KMS-11 (cell line): ENCODE data around the gene ANKRD13D.

Experiments
- H2AFZ ChIP-seq: fragments of 200-600 bp; sonication (generic); 2 replicates; pipeline ENCODE4 v1.6.1; 2016; ENCODE audit warnings: antibody characterized with exemption, mixed run types, low read depth
- H3K27ac ChIP-seq: fragments of 200-600 bp; sonication (generic); 2 replicates; pipeline ENCODE4 v1.6.1; 2016; ENCODE audit warnings: mild to moderate bottlenecking, mixed run types
- H3K27me3 ChIP-seq: fragments of 200-600 bp; sonication (generic); 2 replicates; pipeline ENCODE4 v1.6.1; 2017; ENCODE audit warnings: mild to moderate bottlenecking, low read depth, mixed run types, moderate library complexity; ENCODE audit not compliant: insufficient read depth
- H3K36me3 ChIP-seq: fragments of 200-600 bp; sonication (generic); 2 replicates; pipeline ENCODE4 v1.6.1; 2017; ENCODE audit warnings: mild to moderate bottlenecking, mixed run types; ENCODE audit not compliant: insufficient read depth
- H3K4me1 ChIP-seq: fragments of 200-600 bp; sonication (generic); 2 replicates; pipeline ENCODE4 v1.6.1; 2016; ENCODE audit warnings: mild to moderate bottlenecking, low read depth, mixed run types; ENCODE audit not compliant: poor library complexity, severe bottlenecking
- H3K4me2 ChIP-seq: fragments of 200-600 bp; sonication (generic); 2 replicates; pipeline ENCODE4 v1.7.0; 2016; ENCODE audit warnings: mild to moderate bottlenecking, mixed run types
- H3K4me3 ChIP-seq: fragments of 200-600 bp; sonication (generic); IDR thresholded peaks from 2 replicates; pipeline ENCODE4 v1.6.1; 2017; ENCODE audit warnings: low read depth, low read length, mixed read lengths; ENCODE audit not compliant: insufficient read depth
- H3K79me2 ChIP-seq: fragments of 200-600 bp; sonication (generic); 2 replicates; pipeline ENCODE4 v1.6.1; 2016; ENCODE audit warnings: low read depth, mixed run types; ENCODE audit not compliant: insufficient read depth
- H3K9ac ChIP-seq: fragments of 200-600 bp; sonication (generic); 2 replicates; pipeline ENCODE4 v1.6.1; 2016; ENCODE audit warnings: mild to moderate bottlenecking, mixed run types
- H4K20me1 ChIP-seq: fragments of 200-600 bp; sonication (generic); 2 replicates; pipeline ENCODE4 v1.6.1; 2016; ENCODE audit warnings: mild to moderate bottlenecking, mixed run types; ENCODE audit not compliant: insufficient read depth
- TF ChIP-seq, protein P1 (sequence below): fragments of 200-600 bp; sonication (generic); conservative IDR thresholded peaks from 2 replicates; pipeline ENCODE4 v1.6.1; 2017; ENCODE audit warnings: low read depth, mild to moderate bottlenecking, antibody characterized with exemption, low read length, moderate library complexity, mixed read lengths

ANKRD13D gene

DNA sequence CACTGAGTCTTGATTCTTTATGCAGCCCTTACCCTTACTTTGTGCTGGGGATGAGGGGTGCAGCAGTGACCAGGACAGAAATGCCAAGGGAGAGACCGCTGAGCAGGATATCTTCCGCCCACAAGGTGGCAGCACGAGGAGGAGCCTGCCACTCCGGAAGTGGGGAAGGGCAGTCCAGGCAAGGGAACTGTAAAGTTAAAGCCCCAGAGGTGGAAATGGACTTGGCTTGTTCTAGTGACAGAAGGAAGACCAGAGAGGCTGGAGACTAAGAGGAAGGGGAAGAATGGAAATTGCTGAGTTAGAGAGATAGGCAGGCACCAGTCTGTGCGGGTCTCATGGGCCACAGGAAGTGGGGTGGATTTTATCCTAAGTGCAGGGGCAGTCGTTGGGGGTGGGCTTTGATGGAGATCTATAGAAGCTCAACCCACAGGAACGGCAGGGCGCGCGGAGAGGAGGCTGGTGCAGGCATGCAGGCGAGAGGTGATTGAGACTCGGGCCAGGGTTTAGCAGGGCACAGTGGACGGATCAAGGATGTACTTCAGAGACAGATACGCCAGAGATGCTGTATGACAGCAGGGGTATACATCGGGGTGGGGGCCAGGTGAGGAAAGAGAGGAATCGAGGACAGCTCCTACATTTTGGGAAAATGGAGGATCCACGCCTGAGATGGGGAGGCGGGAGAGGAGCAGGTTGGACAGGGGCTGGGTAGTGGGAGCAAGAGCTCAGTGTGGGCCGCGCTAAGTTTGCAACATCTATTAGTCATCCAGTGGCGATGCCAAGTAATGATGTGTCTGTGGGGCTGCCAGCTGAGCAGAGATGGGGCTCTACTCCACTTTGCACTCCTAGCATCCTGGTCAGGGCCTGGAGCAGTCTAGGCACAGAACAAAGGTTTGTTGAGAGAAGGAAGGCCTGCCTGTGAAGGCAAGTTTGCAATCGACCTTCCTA is 26.1 kb upstream of the ANKRD13D start:
- peaks cover 20% of the 10 kb centered on the region for H3K4me1 ChIP-seq
- no peaks in the 10 kb centered on the region for H3K27me3 ChIP-seq
- H3K4me3 ChIP-seq = no peak overlapping the region
- peak overlapping the region; percentile 37; the same call in 1 of the 2 replicates for H3K4me2 ChIP-seq
- H3K79me2 ChIP-seq = peaks cover 14% of the 10 kb centered on the region
- peak overlapping the region; percentile 81; the same call in 1 of the 2 replicates for H2AFZ ChIP-seq
- TF ChIP-seq, protein P1, sequence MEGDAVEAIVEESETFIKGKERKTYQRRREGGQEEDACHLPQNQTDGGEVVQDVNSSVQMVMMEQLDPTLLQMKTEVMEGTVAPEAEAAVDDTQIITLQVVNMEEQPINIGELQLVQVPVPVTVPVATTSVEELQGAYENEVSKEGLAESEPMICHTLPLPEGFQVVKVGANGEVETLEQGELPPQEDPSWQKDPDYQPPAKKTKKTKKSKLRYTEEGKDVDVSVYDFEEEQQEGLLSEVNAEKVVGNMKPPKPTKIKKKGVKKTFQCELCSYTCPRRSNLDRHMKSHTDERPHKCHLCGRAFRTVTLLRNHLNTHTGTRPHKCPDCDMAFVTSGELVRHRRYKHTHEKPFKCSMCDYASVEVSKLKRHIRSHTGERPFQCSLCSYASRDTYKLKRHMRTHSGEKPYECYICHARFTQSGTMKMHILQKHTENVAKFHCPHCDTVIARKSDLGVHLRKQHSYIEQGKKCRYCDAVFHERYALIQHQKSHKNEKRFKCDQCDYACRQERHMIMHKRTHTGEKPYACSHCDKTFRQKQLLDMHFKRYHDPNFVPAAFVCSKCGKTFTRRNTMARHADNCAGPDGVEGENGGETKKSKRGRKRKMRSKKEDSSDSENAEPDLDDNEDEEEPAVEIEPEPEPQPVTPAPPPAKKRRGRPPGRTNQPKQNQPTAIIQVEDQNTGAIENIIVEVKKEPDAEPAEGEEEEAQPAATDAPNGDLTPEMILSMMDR = peak; percentile 85
- no peaks in the 10 kb centered on the region for H4K20me1 ChIP-seq
- 0 out of 2 replicates have a peak, but pooled peaks cover 2% of the 10 kb centered on the region for H3K36me3 ChIP-seq
- H3K27ac ChIP-seq = no peak overlapping the region
- no peak overlapping the region for H3K9ac ChIP-seq

DNA sequence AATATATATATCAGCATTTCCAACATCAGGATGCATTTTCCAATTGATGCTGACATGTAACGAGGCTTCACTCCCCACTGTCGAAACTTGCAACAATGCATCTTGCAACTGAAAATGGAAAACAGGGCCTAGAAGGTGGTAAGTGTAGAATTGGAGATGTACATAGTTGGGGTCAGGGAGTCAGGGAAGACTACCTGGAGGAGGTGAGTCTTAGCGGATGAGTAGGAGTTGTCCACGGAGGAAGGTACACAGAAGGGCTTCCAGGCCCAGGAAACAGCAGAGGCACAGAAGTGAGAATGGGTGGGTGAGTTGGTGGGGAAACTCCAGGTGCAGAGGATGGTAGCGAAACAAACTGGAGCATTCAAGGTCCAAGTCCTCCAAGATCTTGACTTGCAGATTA is 24.8 kb upstream of the ANKRD13D start:
- TF ChIP-seq, protein P1 = no peak
- H3K27me3 ChIP-seq = no peaks in the 10 kb centered on the region
- H4K20me1 ChIP-seq = no peaks in the 10 kb centered on the region
- 0 out of 2 replicates have a peak, but pooled peaks cover 4% of the 10 kb centered on the region for H3K36me3 ChIP-seq
- H3K4me1 ChIP-seq = peaks cover 32% of the 10 kb centered on the region
- H3K4me3 ChIP-seq = no peak overlapping the region
- H3K9ac ChIP-seq = no peak overlapping the region
- no peak overlapping the region for H3K4me2 ChIP-seq
- H2AFZ ChIP-seq = no peak overlapping the region
- H3K27ac ChIP-seq = no peak overlapping the region
- H3K79me2 ChIP-seq = peaks cover 27% of the 10 kb centered on the region

DNA sequence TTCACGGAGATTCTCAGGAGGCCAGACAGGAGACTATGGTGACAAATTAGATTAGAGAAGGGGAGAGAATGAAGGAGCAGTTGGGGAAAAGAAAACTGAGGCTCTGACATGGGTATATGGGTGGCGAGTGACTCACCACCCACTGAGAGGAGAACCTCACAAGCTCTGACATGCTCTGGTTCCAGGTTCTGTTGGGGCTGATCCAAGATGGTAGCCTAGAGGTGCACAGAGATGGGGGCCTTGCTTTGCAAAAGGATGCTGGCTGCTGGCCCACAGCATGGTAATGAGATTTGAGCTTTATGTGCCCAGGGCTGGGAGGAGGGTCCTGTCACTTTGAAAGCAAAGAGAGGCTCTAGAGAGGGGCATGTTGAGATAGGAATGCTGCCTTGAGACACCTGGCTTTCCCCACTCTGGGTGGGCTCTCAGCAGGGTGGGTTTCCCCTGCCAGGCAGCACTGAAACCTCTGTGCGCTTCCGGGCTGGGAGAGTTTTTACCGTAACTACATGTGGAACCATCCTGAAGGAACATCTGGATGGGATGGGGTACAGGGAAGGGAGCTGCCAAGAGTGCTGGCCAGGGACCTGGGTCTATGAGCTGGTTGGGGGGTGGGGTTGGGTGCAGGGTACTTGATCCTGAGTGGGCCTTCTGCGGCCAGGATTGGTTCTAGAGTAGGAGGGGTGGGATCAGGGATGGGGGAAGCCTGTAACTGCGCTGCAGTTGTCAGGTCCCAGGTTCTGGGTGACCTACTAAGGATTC is 24.0 kb upstream of the ANKRD13D start:
- H3K4me1 ChIP-seq = peaks cover 34% of the 10 kb centered on the region
- H4K20me1 ChIP-seq = no peaks in the 10 kb centered on the region
- no peak overlapping the region for H3K4me3 ChIP-seq
- H3K27me3 ChIP-seq = no peaks in the 10 kb centered on the region
- no peak overlapping the region for H2AFZ ChIP-seq
- H3K79me2 ChIP-seq = peaks cover 35% of the 10 kb centered on the region
- 0 out of 2 replicates have a peak, but pooled peaks cover 4% of the 10 kb centered on the region for H3K36me3 ChIP-seq
- TF ChIP-seq, protein P1 = no peak
- no peak overlapping the region for H3K27ac ChIP-seq
- H3K9ac ChIP-seq = no peak overlapping the region
- H3K4me2 ChIP-seq = no peak overlapping the region

DNA sequence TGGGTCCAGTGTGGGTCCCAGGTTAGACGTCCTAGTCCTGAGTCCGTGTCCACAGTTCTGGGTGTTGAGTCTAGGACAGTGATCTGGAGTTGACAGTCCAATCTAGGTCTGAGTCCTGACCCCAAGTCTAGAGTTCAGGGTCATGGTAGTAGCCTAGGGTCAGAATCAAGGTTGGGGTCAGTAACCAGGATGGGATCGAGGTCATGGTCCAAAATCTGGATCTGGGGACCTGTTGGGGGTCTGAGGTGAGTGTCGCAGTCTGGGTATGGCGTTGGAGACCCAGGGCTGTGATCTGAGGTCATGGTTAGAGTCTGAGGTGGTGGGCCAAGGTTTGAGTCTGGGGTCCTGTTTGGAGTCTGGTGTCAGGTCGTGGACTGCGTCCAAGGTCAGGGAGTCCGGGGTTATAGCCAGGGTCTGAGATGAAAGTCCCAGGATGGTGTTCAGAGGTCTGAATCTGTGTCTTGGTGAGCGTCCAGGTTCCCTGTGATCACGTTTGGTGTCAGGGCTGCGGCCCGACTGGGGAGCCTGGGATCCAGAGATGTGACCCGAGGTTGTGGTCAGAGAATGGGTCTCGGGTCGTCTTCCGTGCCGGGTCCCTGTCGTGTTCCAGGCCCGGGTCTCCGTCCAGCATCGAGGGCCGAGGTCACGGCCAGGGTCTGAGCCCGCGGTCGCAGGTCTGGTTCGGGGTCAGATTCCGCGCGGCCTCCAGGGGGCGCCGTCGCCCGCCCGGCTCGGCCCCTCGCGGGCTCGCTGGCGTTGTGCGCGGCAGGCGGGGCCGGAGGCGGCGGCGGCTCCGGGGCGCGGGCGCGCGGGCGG is 23.3 kb upstream of the ANKRD13D start:
- Histone ChIP-seq H3K27me3 (no peaks in the 10 kb centered on the region), H3K9ac (no peak overlapping the region; the same call in 1 of the 2 replicates), H4K20me1 (no peaks in the 10 kb centered on the region), H3K4me1 (peaks cover 34% of the 10 kb centered on the region), H3K4me2 (peak overlapping the region; percentile 33; the same call in 1 of the 2 replicates), H3K36me3 (0 out of 2 replicates have a peak, but pooled peaks cover 4% of the 10 kb centered on the region), H3K79me2 (peaks cover 43% of the 10 kb centered on the region), H3K4me3 (no peak overlapping the region), H2AFZ (peak overlapping the region; percentile 43; the same call in 1 of the 2 replicates), H3K27ac (no peak overlapping the region)
- TF ChIP-seq, protein P1 = peak; percentile 71
